Spleen (tissue), 7 donors: ENCODE results near the gene SRP14.

Source experiments
- CTCF ChIP-seq, 11 experiments: fragments of 200-600 bp in 7 of 11; fragments of 450-650 bp in 4 of 11; sonication (generic) in 4 of 11; IDR thresholded peaks in 8 of 11; conservative IDR thresholded peaks in 3 of 11; 1 replicate in 7 of 11; 2 replicates in 4 of 11; pipeline versions ENCODE4 v1.4.0 to v1.8.0; 2016 to 2021; ENCODE audit warnings: antibody characterized with exemption in 11 of 11, inconsistent platforms in 4 of 11, mild to moderate bottlenecking in 1 of 11
- POLR2A ChIP-seq, 3 donors: fragments of 450-650 bp; IDR thresholded peaks; one replicate each; pipeline ENCODE4 v1.5.1; 2017; ENCODE audit warnings: antibody characterized with exemption in 3 of 3, mild to moderate bottlenecking in 1 of 3
- POLR2AphosphoS5 ChIP-seq, 3 donors: sonication (generic); formaldehyde crosslinking; IDR thresholded peaks; one replicate each; pipeline ENCODE4 v1.5.1; 2017; ENCODE audit warnings: antibody characterized with exemption in 3 of 3
- donor health status: DM: no; HTN: no; CAD: no; lungs with moderate emphysema.
- donor health status: DM: no; HTN: no; CAD: no.
- donor health status: DM: no; HTN: no; CAD: no.

GRCh38 chr15:40058476-40059140 lies 19.6 kb upstream of the SRP14 start:
- TF ChIP-seq CTCF (IDR thresholded peaks at IDR 0.05 in 8 of 11, conservative IDR thresholded peaks at IDR 0.05 in 3 of 11), result no peak
- no peak for TF ChIP-seq POLR2AphosphoS5 (IDR thresholded peaks at IDR 0.05)
- no peak for TF ChIP-seq POLR2A (IDR thresholded peaks at IDR 0.05)
